GM13976 (cell line): ENCODE results near the gene SDE2.

Experiments used
- DNase-seq: peaks from one replicate; pipeline ENCODE4 v3.0.0; 2012; ENCODE audit warnings: low spot score
- in situ Hi-C: fragments of 300-500 bp; cut with MboI; formaldehyde crosslinking; loops from one replicate; pipeline ENCODE4 v1.12.0; 2022; ENCODE audit warnings: low sequenced_read_pairs, mixed read lengths, inconsistent platforms; ENCODE audit not compliant: unreplicated experiment
- TF ChIP-seq, protein P1 (sequence below): IDR thresholded peaks from 2 replicates; pipeline ENCODE4 v1.5.1; 2012; ENCODE audit warnings: borderline replicate concordance, mild to moderate bottlenecking; ENCODE audit not compliant: insufficient read depth; ENCODE audit errors: extremely low read depth, missing control alignments, control extremely low read depth

SDE2 gene

DNA sequence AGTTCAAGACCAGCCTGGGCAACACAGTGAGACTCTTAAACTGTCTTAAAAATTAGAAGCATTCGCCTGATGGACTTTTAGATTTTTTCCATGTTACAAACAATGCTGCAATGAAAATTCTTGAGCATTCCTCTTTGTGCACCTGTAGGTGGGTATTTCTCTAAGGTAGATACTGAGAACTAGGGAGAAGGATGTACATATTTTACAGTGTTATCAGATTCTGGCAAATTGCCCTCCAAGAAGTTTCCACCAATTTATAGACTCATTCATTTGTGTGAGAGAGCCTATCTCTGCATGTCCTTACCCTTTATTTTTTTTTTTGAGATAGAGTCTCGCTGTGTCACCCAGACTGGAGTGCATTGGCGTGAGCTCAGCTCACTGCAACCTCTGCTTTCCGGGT lies 45.8 kb downstream of the SDE2 start:
- in situ Hi-C loops: no loop called here
- DNase-seq: no peak
- TF ChIP-seq, protein P1, sequence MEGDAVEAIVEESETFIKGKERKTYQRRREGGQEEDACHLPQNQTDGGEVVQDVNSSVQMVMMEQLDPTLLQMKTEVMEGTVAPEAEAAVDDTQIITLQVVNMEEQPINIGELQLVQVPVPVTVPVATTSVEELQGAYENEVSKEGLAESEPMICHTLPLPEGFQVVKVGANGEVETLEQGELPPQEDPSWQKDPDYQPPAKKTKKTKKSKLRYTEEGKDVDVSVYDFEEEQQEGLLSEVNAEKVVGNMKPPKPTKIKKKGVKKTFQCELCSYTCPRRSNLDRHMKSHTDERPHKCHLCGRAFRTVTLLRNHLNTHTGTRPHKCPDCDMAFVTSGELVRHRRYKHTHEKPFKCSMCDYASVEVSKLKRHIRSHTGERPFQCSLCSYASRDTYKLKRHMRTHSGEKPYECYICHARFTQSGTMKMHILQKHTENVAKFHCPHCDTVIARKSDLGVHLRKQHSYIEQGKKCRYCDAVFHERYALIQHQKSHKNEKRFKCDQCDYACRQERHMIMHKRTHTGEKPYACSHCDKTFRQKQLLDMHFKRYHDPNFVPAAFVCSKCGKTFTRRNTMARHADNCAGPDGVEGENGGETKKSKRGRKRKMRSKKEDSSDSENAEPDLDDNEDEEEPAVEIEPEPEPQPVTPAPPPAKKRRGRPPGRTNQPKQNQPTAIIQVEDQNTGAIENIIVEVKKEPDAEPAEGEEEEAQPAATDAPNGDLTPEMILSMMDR: no peak

- no peak for DNase-seq
- in situ Hi-C loops: no loop called here
- TF ChIP-seq, protein P1: no peak
Observed at GRCh38 chr1:225950905-225951497, 48.1 kb downstream of the SDE2 start.

- DNase-seq: no peak
- TF ChIP-seq, protein P1: no peak
- in situ Hi-C loops: no loop called here
Observed at GRCh38 chr1:225949041-225949440, 50.1 kb downstream of the SDE2 start.

GRCh38 chr1:225946803-225947202 lies 52.3 kb downstream of the SDE2 start:
- in situ Hi-C loops: no loop called here
- no peak for DNase-seq
- TF ChIP-seq, protein P1: no peak

GRCh38 chr1:225946082-225946620 lies 53.0 kb downstream of the SDE2 start:
- in situ Hi-C loops: no loop called here
- TF ChIP-seq, protein P1: no peak
- no peak for DNase-seq

GRCh38 chr1:225945564-225945963 lies 53.6 kb downstream of the SDE2 start:
- TF ChIP-seq, protein P1: no peak
- no peak for DNase-seq
- in situ Hi-C loops: no loop called here
